ENCODE data around the gene RCL1.

GRCh38 chr9:4905135-4905490 lies 112.4 kb downstream of the RCL1 start:
- no peak for TF ChIP-seq RARG (CRISPR knock-in tag; IDR thresholded peaks at IDR 0.05; ENCODE audit: low read depth)
- no peak for TF ChIP-seq NR1H2 (CRISPR knock-in tag; IDR thresholded peaks at IDR 0.05; ENCODE audit: borderline replicate concordance, low read depth)
- TF ChIP-seq SMYD3 (CRISPR knock-in tag; IDR thresholded peaks at IDR 0.05), result no peak
- no peak for TF ChIP-seq ZXDC (CRISPR knock-in tag; IDR thresholded peaks at IDR 0.05)
- TF ChIP-seq ZFP41 (CRISPR knock-in tag; IDR thresholded peaks at IDR 0.05; ENCODE audit: borderline replicate concordance), result no peak

Data from HepG2 (cell line).